K562 (cell line): ENCODE measurements around the gene NUDT2. TPM values are rescaled to one million over a fixed set of nuclear protein-coding genes. Genes with fewer than 3 reads are reported as not detected.

Source experiments
- ATAC-seq: fragments of 200-7000 bp; cut with Tn5 transposase; 3 replicates; pipeline ENCODE4 v1.9.1; 2020; ENCODE audit warnings: moderate library complexity
- BruUV-seq: library from RNA; stranded (reverse); fragments of 400-500 nt; replicated peaks from 2 replicates; lab custom pipeline; 2021; lab: Mats Ljungman, UMichigan
- CTCF ChIA-PET: fragments of 300-600 bp; formaldehyde crosslinking; extraction: SDS; loops from one replicate; lab custom pipeline; 2021; ENCODE audit warnings: low intra/inter-chr PET ratio; lab: Yijun Ruan, JAX
- POLR2A ChIA-PET: fragments of 300-600, 350-650 bp; sonication (Branson Sonifier 250); formaldehyde crosslinking; extraction: SDS; loops from one replicate; lab custom pipeline; 2021; ENCODE audit warnings: antibody characterized with exemption, inconsistent platforms; lab: Yijun Ruan, JAX
- DNase-seq, 4 experiments: peaks; one replicate each; pipeline versions ENCODE4 v3.0.0 to v3.0.0-alpha.2; 2011 to 2018; ENCODE audit warnings: low spot score in 3 of 4, mixed read lengths in 3 of 4; ENCODE audit errors: extremely low read depth in 1 of 4
- FAIRE-seq: peaks from 2 replicates; lab custom pipeline; 2011; peaks lifted over from hg19 to GRCh38; lab: Jason Lieb, UNC
- H2AFZ ChIP-seq: 2 replicates; pipeline ENCODE4 v1.6.0; 2011; ENCODE audit warnings: low read depth, low read length, control low read depth, inconsistent platforms
- H3K27ac ChIP-seq: fragments of 200-600 bp; 3 replicates; pipeline ENCODE4 v1.8.0; 2011; ENCODE audit warnings: low read depth, mild to moderate bottlenecking, control low read depth, inconsistent platforms, low read length, moderate library complexity, mixed read lengths; ENCODE audit errors: extremely low read depth
- H3K27me3 ChIP-seq, 2 experiments: fragments of 300-600 bp in 1 of 2; 2 replicates in 1 of 2; 3 replicates in 1 of 2; pipeline versions ENCODE4 v1.6.0 to v1.8.0; 2011; ENCODE audit warnings: inconsistent platforms in 2 of 2, low read length in 2 of 2, mild to moderate bottlenecking in 1 of 2, mixed read lengths in 1 of 2, moderate library complexity in 1 of 2; ENCODE audit not compliant: control insufficient read depth in 2 of 2, insufficient read depth in 2 of 2
- H3K36me3 ChIP-seq: fragments of 300-600 bp; 3 replicates; pipeline ENCODE4 v1.8.0; 2011; ENCODE audit warnings: mild to moderate bottlenecking, low read length, inconsistent platforms; ENCODE audit not compliant: control insufficient read depth, insufficient read depth
- H3K4me1 ChIP-seq, 2 experiments: fragments of 200-600 bp in 1 of 2; replicated peaks in 1 of 2; 2 replicates in 1 of 2; 3 replicates in 1 of 2; pipeline versions ENCODE4 v1.5.1 to v1.8.0; 2011; ENCODE audit warnings: inconsistent platforms in 2 of 2, low read length in 2 of 2, mild to moderate bottlenecking in 1 of 2, mixed read lengths in 1 of 2, moderate library complexity in 1 of 2; ENCODE audit not compliant: control insufficient read depth in 2 of 2, insufficient read depth in 2 of 2
- H3K4me2 ChIP-seq: 2 replicates; pipeline ENCODE4 v1.6.1; 2011; ENCODE audit warnings: low read length, control low read depth, inconsistent platforms, mixed read lengths; ENCODE audit not compliant: insufficient read depth
- H3K4me3 ChIP-seq: fragments of 200-600 bp; sonication (generic), shearing (Covaris generic); 2 replicates; pipeline ENCODE4 v1.5.1; 2016; ENCODE audit warnings: control low read depth, inconsistent platforms
- H3K79me2 ChIP-seq: fragments of 200-600 bp; 3 replicates; pipeline ENCODE4 v1.8.0; 2011; ENCODE audit warnings: low read length, inconsistent platforms; ENCODE audit not compliant: control insufficient read depth, insufficient read depth
- H3K9ac ChIP-seq, 2 experiments: 2 replicates each; pipeline versions ENCODE4 v1.6.0 to v1.6.1; 2011; ENCODE audit warnings: low read depth in 2 of 2, low read length in 2 of 2, control low read depth in 1 of 2, inconsistent platforms in 1 of 2, mild to moderate bottlenecking in 1 of 2, mixed read lengths in 1 of 2; ENCODE audit not compliant: insufficient read depth in 1 of 2
- H3K9me1 ChIP-seq: one replicate; pipeline ENCODE4 v1.6.0; 2011; ENCODE audit warnings: inconsistent platforms, mild to moderate bottlenecking, low read length, moderate library complexity; ENCODE audit not compliant: control insufficient read depth, insufficient read depth
- H3K9me3 ChIP-seq: replicated peaks from 2 replicates; pipeline ENCODE4 v1.5.1; 2011; ENCODE audit warnings: low read depth, low read length, inconsistent platforms; ENCODE audit not compliant: control insufficient read depth, insufficient read depth
- H4K20me1 ChIP-seq: replicated peaks from 2 replicates; pipeline ENCODE4 v1.6.1; 2011; ENCODE audit warnings: low read length, inconsistent platforms, mixed read lengths; ENCODE audit not compliant: control insufficient read depth, insufficient read depth
- EZH2 ChIP-seq: IDR thresholded peaks from 2 replicates; pipeline ENCODE4 v1.6.1; 2012; ENCODE audit warnings: low read depth, mild to moderate bottlenecking, inconsistent platforms, low read length, borderline replicate concordance
- HDAC1 ChIP-seq, 2 experiments: fragments of 450-650 bp; IDR thresholded peaks; 2 replicates each; pipeline ENCODE4 v1.6.1; 2016 to 2017; ENCODE audit warnings: inconsistent platforms in 1 of 2, mild to moderate bottlenecking in 1 of 2, moderate library complexity in 1 of 2
- ILK ChIP-seq: fragments of 450-650 bp; IDR thresholded peaks from 2 replicates; pipeline ENCODE4 v1.6.1; 2016; ENCODE audit warnings: missing genetic modification characterization, low read depth, mild to moderate bottlenecking, missing compliant biosample characterization, moderate library complexity, borderline replicate concordance
- RAD21 ChIP-seq, 2 experiments: fragments of 250-450 bp in 1 of 2; fragments of 450-650 bp in 1 of 2; sonication (Bioruptor Pico) in 1 of 2; formaldehyde crosslinking in 1 of 2; IDR thresholded peaks in 1 of 2; conservative IDR thresholded peaks in 1 of 2; 2 replicates each; pipeline versions ENCODE4 v1.4.0 to v1.8.0; 2020 to 2022; ENCODE audit warnings: mild to moderate bottlenecking in 2 of 2, moderate library complexity in 1 of 2
- SMAD4 ChIP-seq: fragments of 250-450 bp; sonication (Bioruptor Pico); conservative IDR thresholded peaks from 2 replicates; pipeline ENCODE4 v1.8.0; 2021; ENCODE audit warnings: inconsistent platforms, mild to moderate bottlenecking, moderate library complexity
- TEAD1 ChIP-seq, 2 experiments: fragments of 450-650 bp in 1 of 2; sonication (generic) in 1 of 2; formaldehyde crosslinking; IDR thresholded peaks; 2 replicates each; pipeline versions ENCODE4 v1.4.0 to v1.8.0; 2020 to 2022; ENCODE audit warnings: mild to moderate bottlenecking in 2 of 2, missing genetic modification reagents in 1 of 2
- ZNF224 ChIP-seq: sonication (generic); formaldehyde crosslinking; IDR thresholded peaks from 2 replicates; pipeline ENCODE4 v1.8.0; 2022; ENCODE audit warnings: mild to moderate bottlenecking, missing genetic modification reagents
- WGBS: fragments of 100-300 bp; shearing (Covaris generic); methylation state at CpG from one replicate; pipeline ENCODE4 v1.1.6; 2016; ENCODE audit warnings: low coverage, mixed read lengths; ENCODE audit not compliant: insufficient coverage; ENCODE audit errors: missing lambda C conversion rate; 5-methylcytosine and 5-hydroxymethylcytosine counted together
- in situ Hi-C: fragments of 300-500 bp; cut with MboI; formaldehyde crosslinking; loops from 4 replicates; pipeline ENCODE4 v1.15.0; 2018; ENCODE audit warnings: inconsistent platforms, mixed read lengths
- intact Hi-C: fragments of 100-400 bp; cut with micrococcal nuclease; formaldehyde crosslinking; loops from 2 replicates; pipeline ENCODE4 v1.14.2; 2022
- polyA plus RNA-seq, 8 experiments: library from polyadenylated mRNA; depleted of rRNA in 4 of 8; stranded (reverse) in 5 of 8; unstranded in 3 of 8; fragments of >200 nt; fragmentation: Nextera tagmentation in 2 of 8; fragmentation: Illumina TruSeq in 1 of 8; extraction: Ambion mirVana in 2 of 8; extraction: Trizol in 1 of 8; gene quantifications; 2 replicates each; pipeline versions ENCODE4 v1.2.1 to v1.2.3, GENCODE V29; 2011 to 2014; ENCODE audit warnings: inconsistent platforms in 1 of 8, missing spikeins in 1 of 8
- total RNA-seq, 7 experiments: library from RNA; depleted of rRNA in 6 of 7; stranded (reverse); fragments of >200 nt in 6 of 7; fragmentation: Illumina TruSeq in 2 of 7; extraction: Trizol in 2 of 7; gene quantifications; 2 replicates each; pipeline versions ENCODE4 v1.2.1 to v1.2.3, GENCODE V29; 2011 to 2021; ENCODE audit warnings: low replicate concordance in 1 of 7
- TF ChIP-seq, protein P1 (sequence below): fragments of 450-650 bp; IDR thresholded peaks from 2 replicates; pipeline ENCODE4 v1.6.1; 2017; ENCODE audit warnings: antibody characterized with exemption, mild to moderate bottlenecking
- TF ChIP-seq, protein P2 (sequence below), 2 experiments: IDR thresholded peaks; 2 replicates each; pipeline ENCODE4 v1.6.1; 2011; ENCODE audit warnings: borderline replicate concordance in 1 of 2, control low read depth in 1 of 2, low read depth in 1 of 2, low read length in 1 of 2, mild to moderate bottlenecking in 1 of 2, mixed read lengths in 1 of 2, moderate library complexity in 1 of 2; ENCODE audit not compliant: insufficient read depth in 1 of 2, insufficient read length in 1 of 2, poor library complexity in 1 of 2, severe bottlenecking in 1 of 2; ENCODE audit errors: extremely low read depth in 1 of 2
- TF ChIP-seq, protein P3 (sequence below): sonication (generic); formaldehyde crosslinking; IDR thresholded peaks from 2 replicates; pipeline ENCODE4 v1.8.0; 2022; ENCODE audit warnings: mild to moderate bottlenecking, missing genetic modification reagents

The NUDT2 gene
- total and polyA plus RNA-seq, 9 of the 15 experiments (the other 6 are each of a cell fraction or from before 2014, with no cell fraction given), result 11.5 to 28.1 (median 19.0) TPM

DNA sequence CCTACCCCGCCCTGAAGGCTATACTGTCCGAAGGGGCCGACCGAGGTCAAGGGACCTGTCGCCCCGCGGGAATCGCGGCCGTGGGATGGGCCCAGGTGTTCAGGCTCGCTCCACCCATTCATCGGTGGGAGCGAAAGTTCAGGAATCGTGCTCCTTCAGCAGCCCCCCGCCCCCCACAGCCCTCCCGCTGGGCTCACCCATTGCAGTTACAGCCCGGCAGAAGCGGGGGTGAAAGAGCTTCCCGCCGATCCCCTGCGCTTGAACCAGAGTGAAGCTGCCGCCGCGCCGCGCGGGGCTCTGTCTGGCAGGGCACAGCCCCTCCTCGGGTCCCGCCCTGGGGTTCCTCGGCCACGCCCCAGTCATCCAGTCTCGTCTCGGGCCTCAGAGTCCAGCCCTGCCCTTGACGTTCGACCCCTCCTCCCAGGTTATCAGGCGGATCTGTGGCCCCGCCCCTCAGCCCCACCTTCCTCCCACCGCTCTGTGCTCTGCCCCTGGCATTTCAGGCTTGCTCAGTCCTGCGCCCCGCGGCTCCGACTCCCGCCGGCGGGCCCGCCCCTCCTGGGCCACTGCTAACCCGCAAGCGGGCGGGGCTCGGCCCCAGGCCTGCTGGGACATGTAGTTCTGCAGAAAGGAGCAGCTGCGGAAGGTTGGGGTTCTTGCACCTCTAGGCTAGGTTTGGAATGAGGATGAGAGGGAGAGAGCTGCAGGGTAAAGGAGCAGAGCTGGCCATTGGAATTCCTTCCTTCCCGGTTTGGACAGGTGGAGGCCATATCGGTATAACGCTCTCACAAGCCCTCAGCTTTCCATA, 47.4 kb downstream of the NUDT2 start, which contains the start of gene MYORG:
Gene MYORG, minus strand, starts transcription at position 303 of the 808 bp plus-strand sequence. CDS start 3,955 bp downstream, outside the sequence.
- in situ Hi-C loops (no loop called here), intact Hi-C loops (no loop called here)
- ChIA-PET POLR2A (interaction anchor here (0.6 to 1.8 kb wide), 7 partner anchors 43 to 329 kb away, joined by 3 to 6 read pairs (median 3); no protein-coding TSS in a partner anchor), CTCF (no interaction called here)
- H4K20me1 ChIP-seq, result no peaks in the 10 kb centered on the region
- no peaks in the 10 kb centered on the region for H3K9me3 ChIP-seq
- peak within 1 kb of the TSS; percentile 60 for H3K27ac ChIP-seq
- H3K27me3 ChIP-seq, result no peaks in the 10 kb centered on the region
- H3K4me2 ChIP-seq, result peak within 1 kb of the TSS; percentile 81
- no peaks in the 10 kb centered on the region for H3K9me1 ChIP-seq
- BruUV-seq, result no TSS peak
- peak within 1 kb of the TSS; percentile 98 for H2AFZ ChIP-seq
- ATAC-seq (peak; percentile 92), FAIRE-seq (peak; percentile 89), DNase-seq (peak; percentile 92 to 95 (median 94))
- H3K9ac ChIP-seq, result peak within 1 kb of the TSS; percentile 59 to 91
- H3K4me3 ChIP-seq, result peak within 1 kb of the TSS; percentile 45
- no peaks in the 10 kb centered on the region for H3K79me2 ChIP-seq
- WGBS, result 0% methylated on average over 17 of the region's 54 CpGs
- no peaks in the 10 kb centered on the region for H3K36me3 ChIP-seq
- peaks cover 9 to 39% of the 10 kb centered on the region in 2 experiments; a peak in 4 of 5 replicates for H3K4me1 ChIP-seq
- TF ChIP-seq RAD21 (CRISPR knock-in tag; conservative IDR thresholded peaks at IDR 0.05 in 1 of 2, IDR thresholded peaks at IDR 0.05 in 1 of 2) (no peak), ZNF224 (CRISPR knock-in tag) (no peak), SMAD4 (peak; percentile 17; the same call in 1 of the 2 replicates), EZH2 (no peak), ILK (tag) (no peak), TEAD1 (CRISPR knock-in tag; IDR thresholded peaks at IDR 0.05) (peak in 1 of 2 experiments; percentile 62; a peak in 1 of 4 replicates), HDAC1 (IDR thresholded peaks at IDR 0.05) (no peak)
- TF ChIP-seq, protein P1, sequence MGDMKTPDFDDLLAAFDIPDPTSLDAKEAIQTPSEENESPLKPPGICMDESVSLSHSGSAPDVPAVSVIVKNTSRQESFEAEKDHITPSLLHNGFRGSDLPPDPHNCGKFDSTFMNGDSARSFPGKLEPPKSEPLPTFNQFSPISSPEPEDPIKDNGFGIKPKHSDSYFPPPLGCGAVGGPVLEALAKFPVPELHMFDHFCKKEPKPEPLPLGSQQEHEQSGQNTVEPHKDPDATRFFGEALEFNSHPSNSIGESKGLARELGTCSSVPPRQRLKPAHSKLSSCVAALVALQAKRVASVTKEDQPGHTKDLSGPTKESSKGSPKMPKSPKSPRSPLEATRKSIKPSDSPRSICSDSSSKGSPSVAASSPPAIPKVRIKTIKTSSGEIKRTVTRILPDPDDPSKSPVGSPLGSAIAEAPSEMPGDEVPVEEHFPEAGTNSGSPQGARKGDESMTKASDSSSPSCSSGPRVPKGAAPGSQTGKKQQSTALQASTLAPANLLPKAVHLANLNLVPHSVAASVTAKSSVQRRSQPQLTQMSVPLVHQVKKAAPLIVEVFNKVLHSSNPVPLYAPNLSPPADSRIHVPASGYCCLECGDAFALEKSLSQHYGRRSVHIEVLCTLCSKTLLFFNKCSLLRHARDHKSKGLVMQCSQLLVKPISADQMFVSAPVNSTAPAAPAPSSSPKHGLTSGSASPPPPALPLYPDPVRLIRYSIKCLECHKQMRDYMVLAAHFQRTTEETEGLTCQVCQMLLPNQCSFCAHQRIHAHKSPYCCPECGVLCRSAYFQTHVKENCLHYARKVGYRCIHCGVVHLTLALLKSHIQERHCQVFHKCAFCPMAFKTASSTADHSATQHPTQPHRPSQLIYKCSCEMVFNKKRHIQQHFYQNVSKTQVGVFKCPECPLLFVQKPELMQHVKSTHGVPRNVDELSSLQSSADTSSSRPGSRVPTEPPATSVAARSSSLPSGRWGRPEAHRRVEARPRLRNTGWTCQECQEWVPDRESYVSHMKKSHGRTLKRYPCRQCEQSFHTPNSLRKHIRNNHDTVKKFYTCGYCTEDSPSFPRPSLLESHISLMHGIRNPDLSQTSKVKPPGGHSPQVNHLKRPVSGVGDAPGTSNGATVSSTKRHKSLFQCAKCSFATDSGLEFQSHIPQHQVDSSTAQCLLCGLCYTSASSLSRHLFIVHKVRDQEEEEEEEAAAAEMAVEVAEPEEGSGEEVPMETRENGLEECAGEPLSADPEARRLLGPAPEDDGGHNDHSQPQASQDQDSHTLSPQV, result no peak
- TF ChIP-seq, protein P2, sequence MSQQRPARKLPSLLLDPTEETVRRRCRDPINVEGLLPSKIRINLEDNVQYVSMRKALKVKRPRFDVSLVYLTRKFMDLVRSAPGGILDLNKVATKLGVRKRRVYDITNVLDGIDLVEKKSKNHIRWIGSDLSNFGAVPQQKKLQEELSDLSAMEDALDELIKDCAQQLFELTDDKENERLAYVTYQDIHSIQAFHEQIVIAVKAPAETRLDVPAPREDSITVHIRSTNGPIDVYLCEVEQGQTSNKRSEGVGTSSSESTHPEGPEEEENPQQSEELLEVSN (IDR thresholded peaks at IDR 0.05; ENCODE audit: borderline replicate concordance in 1 of 2, extremely low read depth in 1 of 2, insufficient read depth in 1 of 2, insufficient read length in 1 of 2, low read depth in 1 of 2, low read length in 1 of 2, poor library complexity in 1 of 2, severe bottlenecking in 1 of 2), result peak in 1 of 2 experiments; percentile 20
- TF ChIP-seq, protein P3, sequence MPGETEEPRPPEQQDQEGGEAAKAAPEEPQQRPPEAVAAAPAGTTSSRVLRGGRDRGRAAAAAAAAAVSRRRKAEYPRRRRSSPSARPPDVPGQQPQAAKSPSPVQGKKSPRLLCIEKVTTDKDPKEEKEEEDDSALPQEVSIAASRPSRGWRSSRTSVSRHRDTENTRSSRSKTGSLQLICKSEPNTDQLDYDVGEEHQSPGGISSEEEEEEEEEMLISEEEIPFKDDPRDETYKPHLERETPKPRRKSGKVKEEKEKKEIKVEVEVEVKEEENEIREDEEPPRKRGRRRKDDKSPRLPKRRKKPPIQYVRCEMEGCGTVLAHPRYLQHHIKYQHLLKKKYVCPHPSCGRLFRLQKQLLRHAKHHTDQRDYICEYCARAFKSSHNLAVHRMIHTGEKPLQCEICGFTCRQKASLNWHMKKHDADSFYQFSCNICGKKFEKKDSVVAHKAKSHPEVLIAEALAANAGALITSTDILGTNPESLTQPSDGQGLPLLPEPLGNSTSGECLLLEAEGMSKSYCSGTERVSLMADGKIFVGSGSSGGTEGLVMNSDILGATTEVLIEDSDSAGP (CRISPR knock-in tag), result no peak
